Neural cell (in vitro differentiated cells): Measurements from ENCODE around the gene TAF11.

Experiments
- CTCF ChIP-seq: fragments of 450-650 bp; IDR thresholded peaks from 2 replicates; pipeline ENCODE4 v1.5.1; 2014; ENCODE audit warnings: antibody characterized with exemption, mild to moderate bottlenecking, moderate library complexity; ENCODE audit not compliant: poor library complexity, severe bottlenecking
- EP300 ChIP-seq: fragments of 450-650 bp; conservative IDR thresholded peaks from 2 replicates; pipeline ENCODE4 v1.6.1; 2014; ENCODE audit warnings: antibody characterized with exemption, mild to moderate bottlenecking, moderate library complexity; ENCODE audit not compliant: poor library complexity, severe bottlenecking
- POLR2AphosphoS5 ChIP-seq: IDR thresholded peaks from 2 replicates; pipeline ENCODE4 v1.6.1; 2012
- RAD21 ChIP-seq: fragments of 450-650 bp; conservative IDR thresholded peaks from 2 replicates; pipeline ENCODE4 v1.6.1; 2014; ENCODE audit warnings: antibody characterized with exemption, mild to moderate bottlenecking, moderate library complexity

DNA sequence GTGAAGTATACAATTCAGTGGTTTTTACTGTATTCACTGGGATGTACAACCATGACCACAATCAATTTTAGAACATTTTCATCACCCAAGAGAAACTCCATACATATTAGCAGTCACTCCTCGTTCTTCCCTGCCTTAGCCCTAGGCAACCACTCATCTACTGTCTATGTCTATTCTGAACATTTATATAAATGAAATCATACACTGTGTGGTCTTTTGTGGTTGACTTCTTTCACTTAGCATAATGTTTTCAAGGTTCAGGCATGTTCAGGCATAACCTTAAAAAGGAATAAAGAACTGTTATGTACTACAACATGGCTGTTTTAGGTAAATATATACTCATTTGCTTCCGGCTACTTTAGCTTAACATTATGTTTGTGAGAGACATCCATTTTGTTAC, 58.7 kb downstream of the TAF11 start:
- TF ChIP-seq EP300 (no peak), CTCF (no peak), POLR2AphosphoS5 (no peak), RAD21 (no peak)
